Tibial nerve (tissue), 3 donors: ENCODE measurements around the gene POLA1.

Experiments used
- POLR2A ChIP-seq, 2 donors: fragments of 450-650 bp; IDR thresholded peaks; one replicate each; pipeline ENCODE4 v1.6.1; 2017; ENCODE audit warnings: antibody characterized with exemption in 2 of 2, mild to moderate bottlenecking in 2 of 2, moderate library complexity in 2 of 2
- TF ChIP-seq, protein P1 (sequence below), 5 experiments: fragments of 200-600 bp in 3 of 5; fragments of 450-650 bp in 2 of 5; sonication (generic) in 3 of 5; IDR thresholded peaks; one replicate each; pipeline ENCODE4 v1.5.1; 2016 to 2019; ENCODE audit warnings: antibody characterized with exemption in 5 of 5, mild to moderate bottlenecking in 3 of 5, moderate library complexity in 2 of 5

DNA sequence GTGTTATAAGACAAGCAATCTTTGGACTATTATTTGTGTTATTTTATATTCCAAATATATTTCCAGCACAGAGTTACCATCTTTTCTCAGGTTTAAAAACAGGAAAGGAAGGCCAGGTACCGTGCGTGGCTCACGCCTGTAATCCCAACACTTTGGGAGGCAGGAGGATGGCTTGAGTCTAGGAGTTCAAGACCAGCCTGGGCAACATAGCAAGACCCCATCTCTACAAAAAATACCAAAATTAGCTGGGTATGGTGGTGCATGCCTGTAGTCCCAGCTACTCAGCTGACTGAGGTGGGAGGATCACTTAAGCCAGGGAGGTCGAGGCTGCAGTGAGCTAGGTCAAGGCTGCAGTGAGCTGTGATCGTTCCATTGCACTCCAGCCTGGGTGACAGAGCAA, 140.0 kb downstream of the POLA1 start:
- TF ChIP-seq, protein P1, sequence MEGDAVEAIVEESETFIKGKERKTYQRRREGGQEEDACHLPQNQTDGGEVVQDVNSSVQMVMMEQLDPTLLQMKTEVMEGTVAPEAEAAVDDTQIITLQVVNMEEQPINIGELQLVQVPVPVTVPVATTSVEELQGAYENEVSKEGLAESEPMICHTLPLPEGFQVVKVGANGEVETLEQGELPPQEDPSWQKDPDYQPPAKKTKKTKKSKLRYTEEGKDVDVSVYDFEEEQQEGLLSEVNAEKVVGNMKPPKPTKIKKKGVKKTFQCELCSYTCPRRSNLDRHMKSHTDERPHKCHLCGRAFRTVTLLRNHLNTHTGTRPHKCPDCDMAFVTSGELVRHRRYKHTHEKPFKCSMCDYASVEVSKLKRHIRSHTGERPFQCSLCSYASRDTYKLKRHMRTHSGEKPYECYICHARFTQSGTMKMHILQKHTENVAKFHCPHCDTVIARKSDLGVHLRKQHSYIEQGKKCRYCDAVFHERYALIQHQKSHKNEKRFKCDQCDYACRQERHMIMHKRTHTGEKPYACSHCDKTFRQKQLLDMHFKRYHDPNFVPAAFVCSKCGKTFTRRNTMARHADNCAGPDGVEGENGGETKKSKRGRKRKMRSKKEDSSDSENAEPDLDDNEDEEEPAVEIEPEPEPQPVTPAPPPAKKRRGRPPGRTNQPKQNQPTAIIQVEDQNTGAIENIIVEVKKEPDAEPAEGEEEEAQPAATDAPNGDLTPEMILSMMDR (IDR thresholded peaks at IDR 0.05) = no peak
- TF ChIP-seq POLR2A (IDR thresholded peaks at IDR 0.05) = no peak
